Hepatocyte (in vitro differentiated cells): ENCODE results near the gene PRM2. TPM values are rescaled to one million over a fixed set of nuclear protein-coding genes. Genes with fewer than 3 reads are reported as not detected.

Source experiments
- DNase-seq: peaks from one replicate; pipeline ENCODE4 v3.0.0-alpha.2; 2016; ENCODE audit warnings: low spot score
- H2AFZ ChIP-seq: fragments of 200-600 bp; sonication (generic); 2 replicates; pipeline ENCODE4 v1.6.0; 2016; ENCODE audit warnings: antibody characterized with exemption, mild to moderate bottlenecking
- H3K27ac ChIP-seq: fragments of 200-600 bp; sonication (generic); 2 replicates; pipeline ENCODE4 v1.5.1; 2016; ENCODE audit warnings: mild to moderate bottlenecking
- H3K27me3 ChIP-seq: fragments of 200-600 bp; sonication (generic); 2 replicates; pipeline ENCODE4 v1.6.1; 2016
- H3K36me3 ChIP-seq: fragments of 200-600 bp; sonication (generic); replicated peaks from 2 replicates; pipeline ENCODE4 v1.5.1; 2016; ENCODE audit warnings: low read depth; ENCODE audit not compliant: insufficient read depth
- H3K4me1 ChIP-seq: fragments of 200-600 bp; sonication (generic); 2 replicates; pipeline ENCODE4 v1.5.1; 2016; ENCODE audit warnings: mild to moderate bottlenecking, moderate library complexity; ENCODE audit not compliant: insufficient read depth
- H3K4me2 ChIP-seq: fragments of 200-600 bp; sonication (generic); 2 replicates; pipeline ENCODE4 v1.6.0; 2016
- H3K4me3 ChIP-seq: fragments of 200-600 bp; sonication (generic); 2 replicates; pipeline ENCODE4 v1.5.1; 2016; ENCODE audit warnings: mild to moderate bottlenecking
- H3K79me2 ChIP-seq: fragments of 200-600 bp; sonication (generic); 2 replicates; pipeline ENCODE4 v1.6.0; 2017; ENCODE audit warnings: mild to moderate bottlenecking
- H3K9me2 ChIP-seq: fragments of 200-600 bp; sonication (generic); replicated peaks from 2 replicates; pipeline ENCODE4 v1.6.0; 2017; ENCODE audit warnings: mild to moderate bottlenecking; ENCODE audit not compliant: insufficient read depth
- H3K9me3 ChIP-seq: fragments of 200-600 bp; sonication (generic); 2 replicates; pipeline ENCODE4 v1.5.1; 2016; ENCODE audit warnings: low read depth, mild to moderate bottlenecking
- H4K20me1 ChIP-seq: fragments of 200-600 bp; sonication (generic); 2 replicates; pipeline ENCODE4 v1.6.0; 2016; ENCODE audit warnings: mild to moderate bottlenecking; ENCODE audit not compliant: insufficient read depth, poor library complexity, severe bottlenecking
- CTCF ChIP-seq: fragments of 200-600 bp; sonication (generic); IDR thresholded peaks from 2 replicates; pipeline ENCODE4 v1.5.1; 2016; ENCODE audit warnings: antibody characterized with exemption, mild to moderate bottlenecking; ENCODE audit not compliant: poor library complexity
- EZH2 ChIP-seq: fragments of 200-600 bp; sonication (generic); IDR thresholded peaks from 2 replicates; pipeline ENCODE4 v1.6.1; 2016; ENCODE audit warnings: antibody characterized with exemption, mild to moderate bottlenecking, borderline replicate concordance
- EZH2phosphoT487 ChIP-seq: fragments of 200-600 bp; sonication (generic); IDR thresholded peaks from one replicate; pipeline ENCODE4 v1.6.1; 2018; ENCODE audit warnings: antibody characterized with exemption, mild to moderate bottlenecking, low read depth, moderate library complexity; ENCODE audit not compliant: unreplicated experiment, severe bottlenecking
- WGBS: methylation state at CpG from one replicate; pipeline ENCODE4 v1.1.6; 2016; ENCODE audit warnings: low lambda C conversion rate; ENCODE audit errors: missing lambda C conversion rate; 5-methylcytosine and 5-hydroxymethylcytosine counted together
- polyA plus RNA-seq: library from polyadenylated mRNA; unstranded; fragments of >200 nt; fragmentation: Nextera tagmentation; extraction: Ambion mirVana; gene quantifications from 2 replicates; pipeline ENCODE4 v1.2.1, GENCODE V29; 2016
- total RNA-seq: library from RNA; depleted of rRNA; stranded (reverse); fragments of >200 nt; gene quantifications from 2 replicates; pipeline ENCODE4 v1.2.3, GENCODE V29; 2014

PRM2 gene
- total and polyA plus RNA-seq, 2 experiments from 2014 or later, result not detected

GRCh38 chr16:11283820-11284248 lies 7.6 kb upstream of the PRM2 start:
- 70% methylated on average over 4 of the region's 4 CpGs for WGBS
- Histone ChIP-seq H3K4me3 (no peak overlapping the region), H2AFZ (no peak overlapping the region)

GRCh38 chr16:11280616-11281522 lies 4.6 kb upstream of the PRM2 start, which contains the start of gene PRM1:
Gene PRM1, minus strand, starts transcription at chr16:11281330. Its CDS starts 92 bp downstream, at chr16:11281238.
- DNase-seq, result no peak
- no peaks in the 10 kb centered on the region for H3K27me3 ChIP-seq
- no peaks in the 10 kb centered on the region for H3K36me3 ChIP-seq
- 89% methylated on average over 23 of the region's 25 CpGs for WGBS
- peaks cover 6% of the 10 kb centered on the region for H3K4me1 ChIP-seq
- no peaks in the 10 kb centered on the region for H3K9me2 ChIP-seq
- peak within 1 kb of the TSS; percentile 27 for H3K27ac ChIP-seq
- no peaks in the 10 kb centered on the region for H4K20me1 ChIP-seq
- H3K9me3 ChIP-seq, result no peaks in the 10 kb centered on the region
- TF ChIP-seq EZH2phosphoT487, result no peak
- TF ChIP-seq CTCF, result no peak
- no peak for TF ChIP-seq EZH2
- no peak within 1 kb of the TSS for H2AFZ ChIP-seq
- no peak within 1 kb of the TSS for H3K4me2 ChIP-seq
- H3K4me3 ChIP-seq, result no peak within 1 kb of the TSS
- no peaks in the 10 kb centered on the region for H3K79me2 ChIP-seq

More at GRCh38 chr16:11283820-11284248, 7.6 kb upstream of the PRM2 start:
- Histone ChIP-seq H3K36me3 (no peaks in the 10 kb centered on the region), H3K27ac (no peak overlapping the region), H3K9me3 (no peaks in the 10 kb centered on the region), H4K20me1 (no peaks in the 10 kb centered on the region), H3K9me2 (no peaks in the 10 kb centered on the region), H3K4me1 (peaks cover 6% of the 10 kb centered on the region), H3K79me2 (no peaks in the 10 kb centered on the region), H3K4me2 (no peak overlapping the region), H3K27me3 (no peaks in the 10 kb centered on the region)
- no peak for DNase-seq
- TF ChIP-seq EZH2phosphoT487 (no peak), CTCF (no peak), EZH2 (no peak)

DNA sequence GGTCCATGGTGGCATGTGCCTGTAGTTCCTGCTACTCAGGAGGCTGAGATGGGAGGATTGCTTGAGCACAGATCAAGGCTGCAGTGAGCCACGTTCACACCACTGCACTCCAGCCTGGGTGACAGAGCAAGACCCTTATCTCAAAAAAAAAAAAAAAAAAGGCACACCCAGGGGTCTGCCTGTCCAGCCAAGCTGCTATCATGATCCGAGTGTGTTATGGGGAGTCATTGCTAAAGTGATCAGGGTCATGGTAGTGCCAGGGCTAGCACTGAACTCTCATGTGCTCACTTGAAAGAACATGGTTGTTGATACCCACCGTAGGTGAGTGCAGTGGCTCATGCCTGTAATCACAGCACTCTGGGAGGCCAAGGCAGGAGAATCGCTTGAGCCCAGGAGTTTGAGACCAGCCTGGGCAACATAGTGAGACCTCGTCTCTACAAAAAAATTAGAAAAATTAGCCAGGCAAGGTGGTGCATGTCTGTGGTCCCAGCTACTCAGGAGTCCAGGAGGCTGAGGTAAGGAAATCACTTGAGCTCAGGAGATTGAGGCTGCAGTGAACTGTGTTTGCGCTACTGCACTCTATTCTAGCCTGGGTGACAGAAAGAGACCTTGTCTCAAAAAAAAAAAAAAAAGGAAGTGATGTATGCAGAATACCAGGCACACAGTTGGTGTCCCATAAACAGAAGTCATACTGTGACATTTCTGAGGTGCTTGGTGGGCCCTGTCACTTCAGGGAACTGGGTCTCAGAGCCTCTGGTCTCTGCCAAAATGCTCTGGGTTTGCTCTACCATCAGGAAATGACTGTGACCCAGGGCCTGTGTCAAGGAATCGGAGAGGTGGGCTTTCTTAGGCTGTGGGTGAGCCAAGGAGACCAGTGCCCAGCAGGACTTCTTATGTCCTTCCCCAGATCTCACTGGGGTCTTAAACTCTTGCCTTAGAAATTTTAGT lies 2.7 kb upstream of the PRM2 start:
- Histone ChIP-seq H3K4me1 (peaks cover 8% of the 10 kb centered on the region), H3K27ac (peak overlapping the region; percentile 68), H3K27me3 (no peaks in the 10 kb centered on the region), H4K20me1 (no peaks in the 10 kb centered on the region), H3K9me2 (no peaks in the 10 kb centered on the region), H3K9me3 (no peaks in the 10 kb centered on the region), H3K36me3 (no peaks in the 10 kb centered on the region), H3K4me3 (no peak overlapping the region), H2AFZ (no peak overlapping the region), H3K4me2 (peak overlapping the region; percentile 26), H3K79me2 (no peaks in the 10 kb centered on the region)
- no peak for DNase-seq
- WGBS, result 85% methylated on average over 7 of the region's 7 CpGs
- no peak for TF ChIP-seq EZH2
- TF ChIP-seq EZH2phosphoT487, result no peak
- no peak for TF ChIP-seq CTCF
